Left kidney (tissue), 8 donors: ENCODE measurements around the gene AP3S2. TPM values are rescaled to one million over a fixed set of nuclear protein-coding genes. Genes with fewer than 3 reads are reported as not detected.
"Not testable (repeated sequence)": the region's sequence is repeated elsewhere in the genome, so short reads cannot be mapped to it uniquely, and the experiment has no call there.

ENCODE experiments used
- DNase-seq: peaks from one replicate; pipeline ENCODE4 v3.0.0-alpha.2; 2013
- long read RNA-seq, 8 donors: transcript quantifications; one replicate each; lab custom pipeline, GENCODE V29; 2026
- polyA plus RNA-seq: library from polyadenylated mRNA; unstranded; fragments of 120-200 nt; gene quantifications from one replicate; pipeline ENCODE4 v1.2.1, GENCODE V29; 2013; ENCODE audit not compliant: insufficient read length

Gene AP3S2
- 49.1 TPM for polyA plus RNA-seq
- long read RNA-seq, donor 1, full-length matches to known transcripts: 15 of 15 reads
- long read RNA-seq, donor 1, partial matches to known transcripts: 0 of 15 reads
- long read RNA-seq, donor 1, other reads (novel, unspliced or antisense): 0 of 15 reads
- long read RNA-seq, donor 2, full-length matches to known transcripts: 20 of 20 reads
- long read RNA-seq, donor 2, partial matches to known transcripts: 0 of 20 reads
- long read RNA-seq, donor 2, other reads (novel, unspliced or antisense): 0 of 20 reads
- long read RNA-seq, donor 3, full-length matches to known transcripts: 12 of 12 reads
- long read RNA-seq, donor 3, partial matches to known transcripts: 0 of 12 reads
- long read RNA-seq, donor 3, other reads (novel, unspliced or antisense): 0 of 12 reads
- long read RNA-seq, donor 4: 0 reads
- long read RNA-seq, donor 5, full-length matches to known transcripts: 8 of 8 reads
- long read RNA-seq, donor 5, partial matches to known transcripts: 0 of 8 reads
- long read RNA-seq, donor 5, other reads (novel, unspliced or antisense): 0 of 8 reads
- long read RNA-seq, donor 6, full-length matches to known transcripts: 12 of 12 reads
- long read RNA-seq, donor 6, partial matches to known transcripts: 0 of 12 reads
- long read RNA-seq, donor 6, other reads (novel, unspliced or antisense): 0 of 12 reads
- long read RNA-seq, donor 7, full-length matches to known transcripts: 15 of 15 reads
- long read RNA-seq, donor 7, partial matches to known transcripts: 0 of 15 reads
- long read RNA-seq, donor 7, other reads (novel, unspliced or antisense): 0 of 15 reads
- long read RNA-seq, donor 8, full-length matches to known transcripts: 8 of 8 reads
- long read RNA-seq, donor 8, partial matches to known transcripts: 0 of 8 reads
- long read RNA-seq, donor 8, other reads (novel, unspliced or antisense): 0 of 8 reads

- peak; percentile 94 for DNase-seq
Observed at GRCh38 chr15:89893696-89894447, at the start of gene AP3S2. AP3S2 (minus strand) TSS chr15:89893994; CDS start chr15:89893949, 45 bp downstream.

DNA sequence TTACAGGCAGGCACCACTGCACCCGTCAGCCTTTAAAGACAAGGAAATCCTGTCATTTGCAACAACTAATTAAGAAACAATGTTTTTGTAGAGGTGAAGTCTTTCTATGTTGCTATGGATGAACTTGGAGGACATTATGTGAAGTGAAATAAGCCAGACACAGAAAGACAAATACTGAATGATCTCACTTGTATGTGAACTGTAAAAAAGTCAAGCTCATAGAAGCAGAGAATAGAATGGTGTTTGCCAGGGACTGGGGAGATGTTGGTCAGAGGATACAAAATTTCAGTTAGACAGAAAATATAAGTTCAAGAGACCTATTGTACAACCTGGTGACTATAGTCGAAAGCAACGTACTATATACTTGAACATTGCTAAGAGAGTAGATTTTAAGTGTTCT, 46.1 kb upstream of the AP3S2 start:
- no peak for DNase-seq

- not testable (repeated sequence) for DNase-seq
Observed at GRCh38 chr15:89939377-89939776, 45.6 kb upstream of the AP3S2 start.

DNA sequence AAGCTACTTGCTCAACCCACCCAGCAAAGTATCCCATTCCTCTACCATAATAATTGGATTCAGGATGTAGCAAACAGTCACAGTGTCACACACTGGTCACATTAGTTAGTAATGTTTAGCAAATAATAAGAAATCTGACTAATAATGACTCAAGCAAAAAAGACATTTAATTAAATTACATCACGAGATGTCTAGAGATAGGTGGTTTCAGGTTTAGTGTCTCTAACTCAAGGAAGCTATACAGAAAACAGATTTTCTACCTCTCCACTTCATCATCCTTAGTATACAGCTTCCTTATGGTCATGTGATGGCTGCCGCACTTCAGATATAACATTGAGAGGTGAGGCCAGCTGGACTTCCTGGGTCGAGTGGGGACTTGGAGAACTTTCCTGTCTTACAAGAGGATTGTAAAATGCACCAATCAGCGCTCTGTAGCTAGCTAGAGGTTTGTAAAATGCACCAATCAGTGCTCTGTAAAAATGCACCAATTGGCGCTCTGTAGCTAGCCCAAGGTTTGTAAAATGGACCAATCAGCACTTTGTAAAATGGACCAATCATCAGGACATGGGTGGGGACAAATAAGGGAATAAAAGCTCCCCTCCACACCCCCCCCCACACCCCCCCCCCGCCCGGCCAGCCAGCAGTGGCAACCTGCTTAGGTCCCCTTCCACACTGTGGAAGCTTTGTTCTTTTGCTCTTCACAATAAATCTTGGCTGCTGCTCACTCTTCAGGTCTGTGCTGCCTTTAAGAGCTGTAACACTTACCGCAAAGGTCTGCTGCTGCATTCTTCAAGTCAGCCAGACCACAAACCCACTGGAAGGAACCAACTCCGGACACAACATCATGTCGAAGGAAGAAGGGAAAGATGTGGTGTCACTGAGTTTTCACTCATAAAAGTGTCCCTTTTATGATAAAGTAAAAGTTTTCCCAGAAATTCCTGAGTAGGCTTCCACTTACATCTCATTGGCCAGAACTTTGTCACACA, 43.9 kb upstream of the AP3S2 start:
- DNase-seq: no peak

GRCh38 chr15:89936786-89937265, 43.0 kb upstream of the AP3S2 start:
- no peak for DNase-seq

- no peak for DNase-seq
Observed at GRCh38 chr15:89936051-89936785, 42.4 kb upstream of the AP3S2 start.

- no peak for DNase-seq
Observed at GRCh38 chr15:89932880-89933279, 39.1 kb upstream of the AP3S2 start.

- DNase-seq: no peak
Observed at GRCh38 chr15:89928421-89928820, 34.6 kb upstream of the AP3S2 start.

- DNase-seq: no peak
Observed at GRCh38 chr15:89926158-89926557, 32.4 kb upstream of the AP3S2 start.

GRCh38 chr15:89917442-89918101, 23.8 kb upstream of the AP3S2 start:
- DNase-seq: no peak

DNA sequence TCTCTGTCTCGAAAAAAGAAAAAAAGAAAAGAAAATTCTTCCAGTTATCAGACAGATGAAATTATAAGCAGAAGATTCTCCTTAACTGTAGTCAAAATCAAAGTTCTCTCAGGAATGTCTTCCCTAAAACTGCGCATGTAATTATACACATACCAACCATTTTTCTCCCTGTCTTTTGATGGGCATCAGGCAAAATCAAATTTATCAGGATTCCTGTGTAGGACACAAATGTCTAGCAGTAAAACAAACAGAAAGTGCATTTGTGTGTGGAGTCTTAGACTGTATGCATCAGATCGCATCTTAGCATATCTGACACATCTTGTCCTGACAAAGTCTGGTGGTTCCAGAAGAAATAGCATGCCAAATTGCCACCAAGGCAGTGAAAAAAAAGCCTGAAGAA, 22.9 kb upstream of the AP3S2 start:
- DNase-seq: no peak

- peak; percentile 55 for DNase-seq
Observed at GRCh38 chr15:89912674-89913396, 19.0 kb upstream of the AP3S2 start, which contains the start of gene ARPIN. ARPIN (minus strand) TSS chr15:89912952; CDS start chr15:89912835, 117 bp downstream.

GRCh38 chr15:89912145-89912673, 18.4 kb upstream of the AP3S2 start:
- no peak for DNase-seq

- no peak for DNase-seq
Observed at GRCh38 chr15:89910891-89911626, 17.3 kb upstream of the AP3S2 start.

DNA sequence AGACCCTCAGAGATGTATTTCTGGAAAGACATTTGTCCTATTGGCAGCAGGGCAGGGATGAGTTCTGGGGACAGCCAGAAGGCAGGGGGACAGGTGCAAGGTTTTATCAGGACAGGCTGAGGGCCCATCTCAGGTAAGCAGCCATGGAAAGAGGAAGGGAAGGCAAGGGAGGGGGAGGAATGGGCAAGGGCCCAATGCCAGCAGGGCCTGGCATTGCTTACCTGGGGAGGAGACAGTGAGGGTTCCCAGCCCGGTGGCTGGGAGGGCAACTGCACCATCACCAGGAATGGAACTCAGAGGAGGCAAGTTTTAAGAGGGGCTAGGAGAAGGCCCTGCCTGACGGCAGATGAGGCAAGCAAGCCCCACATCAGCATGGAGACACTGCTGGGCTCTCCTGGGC, 15.8 kb upstream of the AP3S2 start:
- DNase-seq: no peak

GRCh38 chr15:89908226-89908625, 14.4 kb upstream of the AP3S2 start:
- DNase-seq: no peak

- DNase-seq: no peak
Observed at GRCh38 chr15:89907289-89907688, 13.5 kb upstream of the AP3S2 start.
